WERI-Rb-1 (cell line): ENCODE measurements around the gene EYA4.

ENCODE experiments used
- DNase-seq: peaks from one replicate; pipeline ENCODE4 v3.0.0-alpha.2; 2020
- H3K27ac ChIP-seq: fragments of 250-450 bp; sonication (Bioruptor Pico); 2 replicates; pipeline ENCODE4 v1.5.1; 2020; ENCODE audit warnings: mild to moderate bottlenecking, moderate library complexity
- H3K27me3 ChIP-seq: fragments of 250-450 bp; sonication (Bioruptor Pico); 2 replicates; pipeline ENCODE4 v1.5.1; 2021; ENCODE audit warnings: mild to moderate bottlenecking, low read depth, moderate library complexity; ENCODE audit not compliant: insufficient read depth, severe bottlenecking
- H3K36me3 ChIP-seq: fragments of 250-450 bp; sonication (Bioruptor Pico); 2 replicates; pipeline ENCODE4 v1.5.1; 2020; ENCODE audit warnings: mild to moderate bottlenecking, moderate library complexity
- H3K4me3 ChIP-seq: 2 replicates; pipeline ENCODE4 v1.5.1; 2011; ENCODE audit warnings: low read depth, mild to moderate bottlenecking, control low read depth, low read length
- H3K9me3 ChIP-seq: fragments of 250-450 bp; sonication (Bioruptor Pico); 2 replicates; pipeline ENCODE4 v1.5.1; 2021; ENCODE audit warnings: mild to moderate bottlenecking, moderate library complexity; ENCODE audit not compliant: severe bottlenecking
- CTCF ChIP-seq: IDR thresholded peaks from 2 replicates; pipeline ENCODE4 v1.5.1; 2011; ENCODE audit warnings: low read depth, mild to moderate bottlenecking, control low read depth, inconsistent platforms, low read length

Gene EYA4

GRCh38 chr6:133555685-133556084 is 314.5 kb downstream of the EYA4 start:
- Histone ChIP-seq H3K4me3 (no peak overlapping the region), H3K9me3 (peaks cover 6% of the 10 kb centered on the region), H3K27me3 (peaks cover 7% of the 10 kb centered on the region), H3K36me3 (no peaks in the 10 kb centered on the region), H3K27ac (no peak overlapping the region)
- TF ChIP-seq CTCF = no peak
- DNase-seq = no peak

GRCh38 chr6:133559926-133560325 is 318.8 kb downstream of the EYA4 start:
- peaks cover 24% of the 10 kb centered on the region for H3K27me3 ChIP-seq
- no peak overlapping the region for H3K27ac ChIP-seq
- H3K36me3 ChIP-seq = no peaks in the 10 kb centered on the region
- H3K9me3 ChIP-seq = peaks cover 6% of the 10 kb centered on the region
- no peak for TF ChIP-seq CTCF
- no peak overlapping the region for H3K4me3 ChIP-seq
- DNase-seq = no peak

- H3K4me3 ChIP-seq = no peak overlapping the region
- no peaks in the 10 kb centered on the region for H3K9me3 ChIP-seq
- H3K36me3 ChIP-seq = no peaks in the 10 kb centered on the region
- H3K27ac ChIP-seq = no peak overlapping the region
- TF ChIP-seq CTCF = no peak
- no peak for DNase-seq
- H3K27me3 ChIP-seq = peaks cover 71% of the 10 kb centered on the region
Observed at GRCh38 chr6:133567636-133568035, 326.5 kb downstream of the EYA4 start.

GRCh38 chr6:133568970-133569889 is 328.1 kb downstream of the EYA4 start:
- peak; percentile 53 for TF ChIP-seq CTCF
- H3K36me3 ChIP-seq = no peaks in the 10 kb centered on the region
- H3K27ac ChIP-seq = no peak overlapping the region
- peaks cover 57% of the 10 kb centered on the region for H3K27me3 ChIP-seq
- no peaks in the 10 kb centered on the region for H3K9me3 ChIP-seq
- H3K4me3 ChIP-seq = peak overlapping the region; percentile 12; the same call in 1 of the 2 replicates
- DNase-seq = no peak

GRCh38 chr6:133571681-133572080 is 330.5 kb downstream of the EYA4 start:
- H3K9me3 ChIP-seq = no peaks in the 10 kb centered on the region
- no peak overlapping the region for H3K4me3 ChIP-seq
- peaks cover 66% of the 10 kb centered on the region for H3K27me3 ChIP-seq
- H3K36me3 ChIP-seq = no peaks in the 10 kb centered on the region
- TF ChIP-seq CTCF = no peak
- DNase-seq = no peak
- H3K27ac ChIP-seq = no peak overlapping the region
